Measurements from ENCODE around the gene COQ3.
"Not testable (repeated sequence)": the region's sequence is repeated elsewhere in the genome, so short reads cannot be mapped to it uniquely, and the experiment has no call there.

The COQ3 gene

DNA sequence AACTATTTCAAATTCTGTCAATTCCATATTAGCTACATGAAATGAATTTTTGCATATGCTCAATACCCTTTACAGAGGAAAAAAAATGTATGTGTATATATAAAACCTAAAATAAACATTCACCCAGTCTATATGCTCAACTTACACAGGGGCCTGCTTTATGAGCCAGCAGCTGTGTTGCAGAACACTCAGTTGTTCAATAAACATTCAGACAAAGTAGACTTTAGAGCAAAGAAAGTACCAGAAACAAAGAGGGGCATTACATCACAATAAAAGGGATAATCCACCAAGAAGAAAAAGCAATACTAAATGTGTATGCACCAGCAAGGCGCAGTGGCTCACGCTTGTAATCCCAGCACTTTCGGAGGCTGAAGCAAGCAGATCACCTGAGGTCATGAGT, 9.5 kb downstream of the COQ3 start:
- DNase-seq: no peak

DNA sequence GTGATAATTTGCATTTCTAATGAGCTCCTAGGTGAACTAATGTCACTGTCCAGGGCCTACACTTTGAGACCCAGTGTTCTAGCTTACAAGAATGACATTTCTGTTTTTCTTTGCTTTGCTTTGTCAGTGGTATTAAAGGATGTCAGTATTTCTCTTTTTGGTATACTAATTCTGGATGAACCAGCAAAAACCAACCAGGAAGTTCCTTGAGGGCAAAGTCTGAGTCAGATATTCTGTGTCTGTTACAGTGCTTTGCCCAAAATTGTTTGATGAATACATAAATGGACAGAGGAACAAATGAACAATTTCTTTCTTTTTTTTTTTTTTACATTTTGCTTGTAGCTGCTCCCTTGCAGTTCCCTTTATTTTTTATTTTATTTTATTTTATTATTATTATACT, 15.4 kb downstream of the COQ3 start:
- DNase-seq: no peak

DNA sequence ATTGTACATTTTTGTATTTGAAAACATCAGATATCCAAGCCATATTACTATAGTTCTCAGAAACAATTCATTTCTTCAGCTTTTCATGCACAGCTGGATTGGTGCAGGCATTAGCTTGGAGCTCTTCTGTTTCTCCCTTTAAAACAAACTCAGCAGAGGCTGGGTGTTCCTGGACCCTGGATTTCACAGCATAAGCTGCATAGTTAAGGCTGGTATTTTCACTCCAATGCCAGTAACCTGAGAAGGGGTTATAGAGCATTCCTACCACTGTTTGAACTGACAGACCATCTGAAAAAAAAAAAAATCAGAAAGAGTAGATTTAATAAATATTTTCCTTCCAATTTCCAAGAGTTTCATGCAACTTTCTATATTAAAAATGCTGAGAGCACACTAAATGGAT, 24.5 kb downstream of the COQ3 start:
- no peak for DNase-seq

DNA sequence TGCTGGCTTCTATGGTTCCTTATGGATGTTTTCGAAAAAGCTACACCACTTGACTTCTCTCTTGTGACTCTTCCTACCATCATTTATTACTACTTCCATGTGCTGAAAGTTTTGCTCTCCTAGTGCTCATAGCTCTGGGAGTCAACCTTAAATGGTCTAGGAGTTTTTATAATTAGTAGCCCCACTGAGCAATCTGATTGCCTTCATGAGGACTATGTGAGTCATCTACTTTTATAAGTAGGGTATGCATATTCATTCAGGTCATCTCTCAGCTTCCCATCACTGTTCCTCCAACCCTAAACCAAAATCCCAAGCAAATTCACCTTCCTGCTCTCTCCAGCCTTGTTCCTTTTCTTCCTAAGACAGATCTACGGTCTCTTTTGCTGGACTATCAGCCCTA, 27.1 kb downstream of the COQ3 start:
- DNase-seq: no peak

DNA sequence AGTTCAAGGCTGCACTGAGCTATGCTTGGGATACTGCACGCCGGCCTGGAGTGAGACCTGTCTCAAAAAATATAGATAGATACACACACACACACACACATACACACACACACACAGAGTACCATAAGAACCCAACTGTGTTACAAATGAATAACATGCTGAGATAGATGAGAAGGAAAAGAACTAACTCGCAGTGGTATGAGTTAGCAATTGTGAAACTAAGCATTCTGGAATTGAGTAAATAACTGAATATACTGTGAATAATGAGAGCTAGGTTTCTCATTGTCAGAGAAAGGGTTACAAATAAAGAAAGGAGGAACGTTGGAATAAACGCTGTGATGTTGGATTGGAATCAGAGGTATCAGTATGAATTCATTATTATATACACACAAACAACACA, 30.0 kb downstream of the COQ3 start:
- no peak for DNase-seq

DNA sequence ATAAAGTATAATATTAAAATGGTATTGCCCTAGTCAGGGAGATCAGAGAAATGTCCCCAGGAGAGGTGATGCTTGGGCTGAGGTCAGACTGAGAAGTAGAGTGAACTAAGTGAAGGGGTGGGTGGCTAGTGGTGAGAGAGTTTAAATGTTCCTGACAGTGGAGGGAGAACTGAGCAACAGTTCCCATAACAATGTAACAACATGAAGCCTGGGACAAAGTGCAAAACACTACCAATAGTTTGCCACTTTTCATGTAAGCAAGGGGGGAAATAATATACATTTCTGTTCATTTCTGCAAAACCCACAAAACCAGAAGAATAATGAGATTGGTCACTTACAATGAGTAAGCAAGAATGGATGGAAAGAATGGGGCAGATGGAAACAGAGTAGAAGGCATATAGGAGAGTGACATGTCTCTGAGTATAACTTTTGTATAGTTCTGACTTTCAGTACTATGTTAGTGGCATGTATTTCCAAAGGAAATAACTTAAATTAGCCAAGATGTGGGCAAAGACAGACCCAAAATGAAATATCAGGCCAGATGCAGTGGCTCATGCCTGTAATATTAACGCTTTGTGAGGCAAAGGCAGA, 31.2 kb downstream of the COQ3 start:
- no peak for DNase-seq

DNA sequence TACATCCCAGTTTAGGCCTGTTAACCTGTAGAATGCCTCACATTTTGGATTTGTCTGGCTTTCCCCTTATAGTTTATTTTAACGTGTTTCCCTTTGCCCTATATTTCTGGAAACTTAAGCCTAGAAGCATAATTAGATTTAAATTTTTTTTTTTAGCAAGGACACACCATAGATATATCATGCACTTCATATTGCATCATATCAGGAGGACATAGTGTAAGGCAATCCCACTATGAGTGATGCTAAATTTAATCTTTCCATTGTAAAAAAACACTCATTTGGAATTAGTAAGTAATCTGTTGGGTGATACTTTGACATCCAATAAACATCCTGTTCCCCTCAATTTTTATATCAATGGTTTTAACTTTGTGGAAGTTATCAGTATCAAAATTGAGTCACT, 34.2 kb downstream of the COQ3 start:
- no peak for DNase-seq

DNA sequence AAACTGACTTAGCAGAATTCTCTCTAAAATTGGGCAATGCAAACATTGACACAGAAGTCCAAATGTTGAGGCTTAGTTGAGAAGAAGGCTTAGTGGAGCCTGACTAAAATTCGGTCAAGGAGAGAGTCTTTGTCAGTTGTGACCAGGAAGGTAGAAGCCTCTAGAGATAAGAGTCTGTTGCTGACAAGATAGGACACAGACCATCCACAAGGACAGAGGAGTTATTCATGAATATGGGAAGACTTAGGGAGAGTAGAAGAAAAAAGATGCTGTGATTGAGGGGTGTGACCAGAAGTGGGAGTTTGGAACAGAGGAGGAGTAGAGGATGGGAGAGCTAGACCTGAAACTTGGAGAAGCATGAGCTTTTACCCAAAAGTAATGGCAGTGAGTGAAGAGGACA, 37.4 kb downstream of the COQ3 start:
- no peak for DNase-seq

DNA sequence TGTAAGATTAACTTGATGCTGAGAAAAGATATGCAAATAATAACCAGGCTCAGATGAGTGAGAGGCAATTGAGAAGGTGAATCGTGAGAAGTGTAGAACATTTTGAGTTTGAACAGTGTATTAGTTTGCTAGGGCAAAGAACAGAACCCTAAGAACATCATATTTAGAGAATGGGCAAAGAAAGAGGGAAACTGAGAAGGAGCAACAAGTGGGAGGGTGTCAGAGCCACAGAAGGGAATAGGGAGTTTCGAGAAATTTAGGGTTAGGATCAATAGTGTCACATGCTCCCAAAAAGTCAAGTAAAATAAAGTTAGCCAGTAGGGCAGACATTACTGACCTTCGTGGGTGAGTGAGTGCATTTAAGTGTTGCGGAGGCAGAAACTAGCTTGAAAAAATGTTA, 39.0 kb downstream of the COQ3 start:
- no peak for DNase-seq

DNA sequence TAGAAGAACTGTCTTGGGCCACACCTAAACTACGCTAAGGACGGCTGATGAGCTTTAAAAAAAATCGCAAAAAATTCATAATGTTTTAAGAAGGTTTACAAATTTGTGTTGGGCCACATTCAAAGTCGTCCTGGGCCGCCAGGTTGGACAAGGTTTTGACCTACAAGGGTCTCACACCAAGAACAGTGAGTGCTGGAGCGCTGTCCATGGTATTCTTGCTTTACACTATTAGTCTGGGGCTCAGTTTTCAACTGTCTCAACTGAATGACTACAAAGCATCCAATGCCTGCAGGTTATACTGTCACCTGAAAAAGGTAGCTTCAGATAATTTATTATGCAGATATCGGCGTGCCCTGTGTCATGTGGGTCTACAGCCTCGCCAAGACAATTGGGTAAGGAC, 40.9 kb downstream of the COQ3 start:
- DNase-seq: no peak

DNA sequence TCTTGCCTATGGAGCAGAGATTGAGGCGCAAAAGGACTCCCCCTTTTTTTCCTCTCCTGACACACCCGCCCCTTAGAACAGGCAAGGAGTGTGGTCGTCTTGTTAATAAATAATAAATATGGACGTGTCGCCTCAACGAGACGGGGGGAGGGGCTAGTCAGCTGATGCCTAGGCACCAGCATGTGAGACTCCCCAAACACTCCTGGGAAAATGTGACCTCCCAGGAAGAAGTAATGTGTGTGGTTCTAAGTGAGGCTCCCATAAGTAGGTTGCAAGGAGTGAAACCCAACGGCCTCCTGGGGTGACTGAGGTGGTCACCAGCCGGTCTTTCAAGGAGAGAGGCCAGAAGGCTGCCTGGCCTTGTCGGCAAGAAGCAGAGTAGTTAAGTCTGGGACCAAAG, 43.4 kb downstream of the COQ3 start:
- no peak for DNase-seq

DNA sequence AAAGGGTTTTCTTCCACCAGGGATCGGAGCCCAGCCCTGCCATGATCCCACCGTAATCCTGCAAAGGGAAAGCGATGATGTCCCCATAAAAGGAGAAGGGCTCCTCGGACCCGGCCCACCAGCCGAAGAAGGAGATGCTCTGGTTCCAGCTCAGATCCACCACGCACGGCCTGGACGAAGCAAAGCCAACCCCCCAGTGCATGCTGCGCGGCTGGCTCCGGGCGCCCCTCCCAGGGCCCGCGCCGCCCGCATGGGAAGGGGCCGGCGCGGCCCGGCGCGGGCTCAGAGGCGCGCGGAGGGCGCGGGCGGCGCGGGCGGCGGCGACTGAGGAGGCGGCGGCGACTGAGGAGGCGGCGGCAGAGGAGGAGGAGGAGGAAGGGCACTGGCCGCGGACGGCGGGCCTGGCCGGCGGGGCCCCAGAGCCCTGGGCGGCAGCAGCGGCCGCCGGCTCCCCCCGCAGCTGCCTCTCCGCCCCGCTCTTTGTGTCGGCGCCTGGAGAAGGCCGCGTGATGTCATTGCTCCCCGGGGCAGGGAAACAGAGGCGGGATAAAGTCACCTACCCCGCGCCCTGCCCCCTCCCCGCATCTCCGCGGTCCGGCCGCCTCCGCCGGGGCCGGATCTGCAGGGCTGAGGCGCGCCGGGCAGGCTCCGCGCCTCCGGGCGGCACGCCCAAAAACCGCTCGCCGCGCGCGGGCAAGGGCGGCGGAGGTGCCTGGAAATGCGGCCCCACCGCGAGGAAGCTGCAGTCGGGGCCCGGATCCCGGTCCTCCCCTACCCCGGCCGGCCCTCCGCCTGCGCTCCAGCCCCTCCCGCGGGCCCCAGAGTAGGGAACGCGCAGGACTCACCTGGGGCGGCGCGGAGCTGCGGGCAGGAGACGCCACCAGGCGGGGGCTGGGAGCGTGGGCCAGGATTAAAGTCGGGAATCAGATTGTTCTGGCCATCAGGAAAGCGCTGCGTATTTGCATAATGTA, 44.5 kb downstream of the COQ3 start, which contains the start of gene FAXC:
TSS of gene FAXC (minus strand) at position 504 of the 971 bp plus-strand sequence. CDS start at position 202, 302 bp downstream.
- DNase-seq: no peak

DNA sequence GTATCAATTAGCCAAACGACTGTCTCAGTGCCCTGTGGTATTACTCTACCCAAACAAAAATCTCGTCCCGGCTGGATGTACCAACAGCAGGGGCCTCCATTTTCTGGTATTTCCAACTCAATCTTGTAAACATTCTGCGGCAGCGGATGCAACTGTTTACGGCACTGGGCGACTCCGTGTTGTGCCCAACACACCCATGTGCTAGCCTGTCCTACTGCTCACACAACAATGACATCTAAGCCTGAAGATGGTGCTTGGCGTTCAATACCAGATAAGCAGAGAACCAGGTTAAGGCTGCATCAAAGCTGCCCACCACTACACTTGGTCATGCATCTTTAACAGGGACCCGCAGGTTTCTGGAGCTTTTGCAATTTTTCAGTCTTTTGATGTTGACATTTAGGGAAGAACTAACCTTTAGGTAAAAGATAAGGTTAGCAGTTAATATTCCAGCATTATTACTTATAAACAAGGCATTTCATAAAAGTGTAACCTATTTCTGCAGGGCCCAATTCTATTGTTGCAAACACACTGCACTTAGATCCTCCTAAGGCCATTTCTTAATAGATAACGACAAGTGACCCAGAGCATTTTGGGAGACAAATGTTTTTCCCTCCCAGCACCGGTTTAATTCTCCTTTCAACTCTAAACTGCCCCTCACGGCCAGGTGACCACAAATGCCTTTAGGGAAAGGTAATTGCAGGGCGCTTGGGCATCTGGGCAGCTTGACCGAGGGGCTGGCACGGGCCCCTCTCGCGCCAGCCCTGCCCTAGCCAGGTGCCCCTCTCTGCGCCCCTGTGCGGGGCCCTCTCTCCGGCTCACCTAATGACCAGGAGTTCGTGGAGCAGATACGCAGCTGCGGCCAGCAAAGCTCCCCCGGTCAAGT, 45.5 kb downstream of the COQ3 start:
- no peak for DNase-seq

DNA sequence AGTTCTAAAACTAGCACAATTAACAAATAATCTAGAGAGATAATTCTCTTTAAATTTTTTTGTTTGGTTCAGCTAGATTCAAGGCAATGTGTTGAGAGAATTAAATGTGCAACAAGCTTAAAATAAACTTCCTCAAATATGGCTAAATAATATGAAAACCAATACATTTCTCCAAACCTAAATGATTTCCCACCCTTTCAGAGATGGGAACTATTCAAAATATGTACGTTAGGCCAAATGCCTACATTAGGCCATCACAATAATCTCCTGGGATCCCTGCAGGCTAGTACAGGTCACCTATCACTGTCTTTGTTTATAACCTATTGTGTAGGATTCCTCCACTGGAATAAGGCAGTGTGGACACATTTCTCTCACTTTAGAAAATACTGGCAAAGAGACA, 46.2 kb downstream of the COQ3 start:
- no peak for DNase-seq

DNA sequence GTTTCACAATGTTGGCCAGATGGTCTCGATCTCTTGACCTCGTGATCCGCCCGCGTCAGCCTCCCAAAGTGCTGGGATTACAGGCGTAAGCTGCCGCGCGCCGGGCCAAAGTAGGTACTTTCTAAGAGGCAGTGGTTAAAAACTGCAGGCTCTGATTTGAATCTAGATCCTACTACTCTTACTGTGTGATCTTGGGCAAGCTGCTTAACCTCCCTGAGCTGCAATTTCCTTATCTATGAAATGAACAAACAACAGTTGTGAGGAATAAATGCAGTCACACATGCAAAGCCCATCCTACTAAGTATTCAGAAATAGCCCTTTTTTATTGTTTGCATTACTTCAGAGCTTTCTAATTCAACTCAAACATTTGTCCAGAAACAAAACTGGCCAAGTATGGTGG, 47.4 kb downstream of the COQ3 start:
- no peak for DNase-seq

DNA sequence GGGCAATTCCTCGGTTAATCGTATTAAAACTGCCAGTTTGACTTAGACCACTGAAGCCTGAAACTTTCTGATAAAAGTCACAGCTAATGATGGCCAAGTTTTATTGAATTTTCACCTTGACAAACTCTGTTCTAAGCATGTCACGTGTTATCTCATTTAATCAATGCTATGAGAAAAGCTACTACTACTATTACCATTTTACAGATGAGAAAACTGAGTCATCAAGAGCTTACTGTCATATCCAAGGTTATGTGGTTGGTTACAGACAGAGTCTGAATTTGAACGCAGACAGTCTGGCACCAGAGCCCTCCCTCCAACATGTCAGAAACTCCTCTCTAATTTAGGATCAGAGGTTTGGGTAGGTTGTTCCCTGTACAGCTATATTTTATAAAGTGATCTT, 48.8 kb downstream of the COQ3 start:
- no peak for DNase-seq

DNA sequence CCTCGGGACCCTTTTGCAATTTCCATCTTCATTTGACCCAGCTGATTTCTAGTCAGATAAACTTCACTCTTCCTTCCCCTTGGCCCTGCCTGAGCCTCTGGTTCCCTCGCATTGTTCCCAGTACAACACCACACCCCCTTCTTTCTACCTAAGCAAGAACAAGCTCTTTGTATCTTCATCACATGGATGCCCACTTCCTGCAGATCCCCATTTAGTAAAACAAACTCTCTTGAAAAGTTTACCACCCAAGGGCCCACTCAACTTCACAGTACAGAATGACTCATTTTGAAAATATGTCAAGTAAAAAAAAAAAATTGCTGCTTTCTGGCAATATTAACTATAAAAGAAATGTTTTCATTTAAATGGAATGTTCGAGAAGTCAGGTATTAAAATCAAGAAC, 49.7 kb downstream of the COQ3 start:
- no peak for DNase-seq

DNA sequence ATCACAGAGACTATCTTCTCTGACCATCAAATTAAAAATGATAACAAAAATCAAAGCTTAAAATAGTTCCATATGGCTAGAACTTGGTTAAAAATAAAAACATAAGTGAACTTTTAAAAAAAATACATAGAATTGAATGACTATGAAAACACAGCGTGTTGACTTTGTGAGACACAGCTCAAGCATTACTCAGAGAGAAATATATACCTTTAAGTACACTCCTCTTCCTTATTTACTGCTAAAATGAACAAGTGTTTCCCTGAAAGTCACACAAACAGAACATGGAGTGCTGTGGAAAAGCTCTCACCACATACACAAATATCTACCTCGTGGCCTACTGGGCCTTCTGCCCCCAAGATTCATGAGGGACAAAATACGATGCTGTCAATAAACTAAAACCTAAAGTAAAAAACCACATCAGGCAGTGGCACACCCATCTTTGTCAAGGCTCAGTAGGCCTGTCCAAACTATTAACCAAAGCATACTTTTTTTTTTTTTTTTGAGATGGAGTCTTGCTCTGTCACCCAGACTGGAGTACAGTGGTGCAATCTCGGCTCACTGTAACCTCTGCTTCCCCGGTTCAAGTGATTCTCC, 52.0 kb downstream of the COQ3 start:
- no peak for DNase-seq

DNA sequence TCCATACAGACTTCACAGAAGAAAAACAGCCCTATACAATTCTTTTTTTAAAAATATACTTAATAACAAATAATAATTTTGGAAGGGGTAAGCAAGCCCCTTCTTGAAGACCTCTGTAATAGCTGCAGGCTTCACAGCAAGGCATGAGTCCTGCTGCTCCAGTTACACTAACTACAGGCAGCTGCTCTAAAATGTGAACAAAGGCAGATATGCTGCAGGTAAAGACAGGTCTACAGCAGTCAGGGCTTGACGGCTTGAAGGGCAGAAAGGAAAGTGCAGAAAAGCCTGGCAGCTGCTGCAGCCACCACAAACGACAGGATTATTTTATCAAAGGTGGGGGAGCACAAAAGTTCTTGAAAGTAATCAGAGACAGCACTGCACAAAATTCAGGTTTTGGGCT, 55.8 kb downstream of the COQ3 start:
- DNase-seq: no peak

DNA sequence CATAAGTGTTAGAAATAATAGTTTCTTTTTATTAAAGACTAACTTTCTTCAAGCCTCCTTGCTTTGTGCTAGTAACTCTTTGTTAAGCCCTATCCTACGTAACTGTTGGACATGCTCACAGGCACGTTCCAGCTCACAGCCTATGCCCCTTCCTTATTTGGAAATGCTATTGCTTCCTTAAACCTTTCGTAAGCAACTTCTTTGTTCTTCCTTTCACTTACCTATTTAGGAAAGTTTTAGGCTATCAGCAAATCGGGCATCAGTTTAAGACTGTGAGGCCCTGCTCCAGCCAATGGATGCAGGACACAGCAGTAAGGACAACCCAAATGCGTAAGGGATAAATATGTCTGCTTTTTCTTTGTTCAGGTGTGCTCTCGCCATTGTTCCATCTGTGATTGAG, 58.7 kb downstream of the COQ3 start:
- not testable (repeated sequence) for DNase-seq

DNA sequence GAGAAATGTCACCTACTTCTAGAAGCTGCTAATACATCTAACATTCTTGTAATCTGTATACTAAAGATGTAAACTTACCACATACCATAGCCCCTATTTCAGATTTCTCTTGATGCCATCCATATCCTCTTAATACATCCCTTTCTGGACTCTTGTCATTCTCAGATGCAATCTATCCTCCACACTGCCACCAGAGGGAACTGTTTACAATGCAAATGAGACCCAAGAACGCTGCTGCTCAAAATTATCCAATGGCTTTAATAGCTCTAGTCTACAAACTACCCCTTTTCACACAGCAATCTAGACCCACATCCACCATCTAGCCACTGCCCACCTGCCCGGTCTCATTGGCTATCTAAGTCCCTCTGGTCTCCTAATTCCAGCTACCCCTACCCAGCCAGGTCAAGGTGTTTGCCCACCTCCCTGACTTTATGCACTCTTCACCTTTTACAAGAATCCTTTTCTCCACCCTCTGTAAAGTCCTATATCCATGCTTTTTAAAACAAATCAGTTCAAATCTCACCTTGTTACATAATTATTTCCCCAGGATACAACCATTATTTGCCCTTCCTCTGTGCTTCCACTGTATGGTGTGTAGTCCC, 59.4 kb downstream of the COQ3 start:
- DNase-seq: no peak

DNA sequence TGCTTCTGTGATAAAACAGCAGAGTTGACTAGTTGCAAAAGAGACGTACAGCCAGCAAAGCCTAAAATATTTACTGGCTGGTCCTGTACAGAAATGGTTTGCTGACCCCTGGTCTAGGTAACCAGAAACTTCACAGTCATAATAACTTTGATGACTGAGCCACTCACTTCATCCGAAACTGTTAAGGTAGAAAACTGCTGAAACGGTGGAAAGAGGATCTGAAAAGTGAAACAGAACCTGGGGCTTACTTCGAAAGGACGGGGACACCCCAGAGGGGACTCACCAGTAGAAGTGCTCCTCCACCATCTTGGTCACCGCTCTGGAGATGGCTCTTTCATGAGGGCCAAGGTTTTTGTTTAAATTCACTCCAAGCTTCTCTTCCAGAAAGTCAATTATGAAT, 60.9 kb downstream of the COQ3 start:
- DNase-seq: no peak

DNA sequence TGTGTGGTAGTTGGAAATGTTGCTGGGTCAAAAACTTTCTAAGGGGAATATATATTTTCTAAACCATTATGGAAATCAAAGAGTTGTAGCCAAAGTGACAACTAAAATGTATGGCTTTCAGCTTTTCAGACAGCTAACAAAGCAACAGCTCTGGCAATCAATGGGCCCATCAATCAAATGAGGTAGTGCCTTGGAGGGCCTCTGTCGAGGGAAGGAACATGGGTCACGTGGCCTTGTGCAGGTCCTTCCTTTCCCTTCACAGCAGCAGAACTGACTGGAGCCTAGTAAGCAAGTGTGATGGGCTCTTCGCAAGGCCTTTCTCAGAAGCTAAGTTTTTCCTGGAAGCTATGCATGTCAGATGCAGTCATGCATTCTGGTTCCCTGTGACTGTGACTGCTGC, 62.5 kb downstream of the COQ3 start:
- no peak for DNase-seq
